Activated CD4-positive, alpha-beta T cell treated with anti-CD3 and anti-CD28 coated beads, Interleukin-2, amount 10 ng/mL, durations not matched to agents 24 days and 14 days (primary cell): ENCODE data around the gene HOXD12. TPM values are rescaled to one million over a fixed set of nuclear protein-coding genes. Genes with fewer than 3 reads are reported as not detected.

Experiments
- DNase-seq: peaks from one replicate; pipeline ENCODE4 v3.0.0; 2022
- H3K27ac Mint-ChIP-seq: one replicate; pipeline ENCODE4 v1.8.0; 2022; ENCODE audit warnings: mild to moderate bottlenecking, mixed read lengths
- H3K27me3 Mint-ChIP-seq: one replicate; pipeline ENCODE4 v1.8.0; 2022; ENCODE audit warnings: mixed read lengths
- H3K36me3 Mint-ChIP-seq: one replicate; pipeline ENCODE4 v1.8.0; 2022; ENCODE audit warnings: low read depth, mild to moderate bottlenecking, mixed read lengths
- H3K4me1 Mint-ChIP-seq: one replicate; pipeline ENCODE4 v1.8.0; 2021; ENCODE audit warnings: mixed read lengths
- H3K4me3 Mint-ChIP-seq: one replicate; pipeline ENCODE4 v1.8.0; 2022; ENCODE audit warnings: mild to moderate bottlenecking, moderate library complexity, mixed read lengths
- H3K9me3 Mint-ChIP-seq: one replicate; pipeline ENCODE4 v1.8.0; 2021; ENCODE audit warnings: mixed read lengths
- intact Hi-C: fragments of 100-400 bp; cut with micrococcal nuclease; formaldehyde crosslinking; loops from one replicate; pipeline ENCODE4 v1.15.1; 2023
- total RNA-seq: library from RNA; stranded (reverse); gene quantifications from 2 replicates; pipeline ENCODE4 v1.2.3, GENCODE V29; 2022

HOXD12 gene
- total RNA-seq, 1 donor from 2014 or later, result not detected

- no peaks in the 10 kb centered on the region for H3K9me3 Mint-ChIP-seq
- H3K27ac Mint-ChIP-seq, result no peak overlapping the region
- no peaks in the 10 kb centered on the region for H3K4me1 Mint-ChIP-seq
- H3K27me3 Mint-ChIP-seq, result peaks cover 83% of the 10 kb centered on the region
- intact Hi-C loops, result loop anchor here (10.0 kb wide), 1 partner anchor 666 kb away; no protein-coding TSS in a partner anchor
- no peak overlapping the region for H3K4me3 Mint-ChIP-seq
- no peaks in the 10 kb centered on the region for H3K36me3 Mint-ChIP-seq
- DNase-seq, result no peak
Measured at GRCh38 chr2:176148751-176149421, 49.3 kb downstream of the HOXD12 start.

GRCh38 chr2:176149481-176149938, 49.9 kb downstream of the HOXD12 start:
- peaks cover 86% of the 10 kb centered on the region for H3K27me3 Mint-ChIP-seq

GRCh38 chr2:176149939-176150583, 50.5 kb downstream of the HOXD12 start:
- no peak overlapping the region for H3K27ac Mint-ChIP-seq
- H3K4me1 Mint-ChIP-seq, result no peaks in the 10 kb centered on the region
- no peak for DNase-seq
- H3K4me3 Mint-ChIP-seq, result no peak overlapping the region
- no peaks in the 10 kb centered on the region for H3K36me3 Mint-ChIP-seq
- H3K27me3 Mint-ChIP-seq, result peaks cover 87% of the 10 kb centered on the region
- no peaks in the 10 kb centered on the region for H3K9me3 Mint-ChIP-seq
- intact Hi-C loops, result loop anchor here (10.0 kb wide), 1 partner anchor 665 kb away; no protein-coding TSS in a partner anchor

More at GRCh38 chr2:176149481-176149938, 49.9 kb downstream of the HOXD12 start:
- Mint-ChIP-seq H3K36me3 (no peaks in the 10 kb centered on the region), H3K4me1 (no peaks in the 10 kb centered on the region), H3K4me3 (no peak overlapping the region), H3K27ac (no peak overlapping the region), H3K9me3 (no peaks in the 10 kb centered on the region)
- DNase-seq, result no peak
- intact Hi-C loops, result loop anchor here (10.0 kb wide), 1 partner anchor 665 kb away; no protein-coding TSS in a partner anchor

- peaks cover 87% of the 10 kb centered on the region for H3K27me3 Mint-ChIP-seq
- no peak overlapping the region for H3K4me3 Mint-ChIP-seq
- intact Hi-C loops, result no loop called here
- no peaks in the 10 kb centered on the region for H3K9me3 Mint-ChIP-seq
- H3K4me1 Mint-ChIP-seq, result no peaks in the 10 kb centered on the region
- H3K36me3 Mint-ChIP-seq, result no peaks in the 10 kb centered on the region
- no peak for DNase-seq
- no peak overlapping the region for H3K27ac Mint-ChIP-seq
Measured at GRCh38 chr2:176150584-176151441, 51.2 kb downstream of the HOXD12 start.

- Mint-ChIP-seq H3K9me3 (no peaks in the 10 kb centered on the region), H3K27ac (no peak within 1 kb of the TSS), H3K27me3 (peaks cover 86% of the 10 kb centered on the region), H3K36me3 (no peaks in the 10 kb centered on the region), H3K4me1 (no peaks in the 10 kb centered on the region), H3K4me3 (no peak within 1 kb of the TSS)
- DNase-seq, result no peak
- intact Hi-C loops, result no loop called here
Measured at GRCh38 chr2:176151442-176152287, 52.1 kb downstream of the HOXD12 start, which contains the start of gene HOXD4. TSS of gene HOXD4 (plus strand) at chr2:176151550. CDS start at chr2:176151634, 84 bp downstream.

Other genes with a start within 250 kb of the HOXD12 start
- 46.3 and 47.8 TPM in 2 replicates for gene LNPK, start 97.5 kb upstream of the HOXD12 start, total RNA-seq
- gene EVX2, start 15.8 kb upstream of the HOXD12 start, total RNA-seq, result not detected in 2 replicates
- gene HOXD13, start 7.1 kb upstream of the HOXD12 start, total RNA-seq, result not detected in 2 replicates
- gene HOXD11, start 7.5 kb downstream of the HOXD12 start, total RNA-seq, result not detected in 2 replicates
- not detected in 2 replicates for gene HOXD10, start 17.0 kb downstream of the HOXD12 start, total RNA-seq
- not detected in 2 replicates for gene HOXD9, start 22.9 kb downstream of the HOXD12 start, total RNA-seq
- gene HOXD8, start 29.9 kb downstream of the HOXD12 start, total RNA-seq, result not detected in 2 replicates
- not detected in 2 replicates for gene HOXD4, start 51.8 kb downstream of the HOXD12 start, total RNA-seq
- not detected in 2 replicates for gene HOXD3, start 57.5 kb downstream of the HOXD12 start, total RNA-seq
- not detected in 2 replicates for gene HOXD1, start 88.9 kb downstream of the HOXD12 start, total RNA-seq
- 29.9 and 30.7 TPM in 2 replicates for gene MTX2, start 169.6 kb downstream of the HOXD12 start, total RNA-seq